ENCODE data around the gene NEK4. TPM values are rescaled to one million over a fixed set of nuclear protein-coding genes. Genes with fewer than 3 reads are reported as not detected.

Gene NEK4
- total and polyA plus RNA-seq, 2 of the 13 experiments (the other 11 are each of a cell fraction or from before 2014, with no cell fraction given): 16.5 to 38.0 TPM

DNA sequence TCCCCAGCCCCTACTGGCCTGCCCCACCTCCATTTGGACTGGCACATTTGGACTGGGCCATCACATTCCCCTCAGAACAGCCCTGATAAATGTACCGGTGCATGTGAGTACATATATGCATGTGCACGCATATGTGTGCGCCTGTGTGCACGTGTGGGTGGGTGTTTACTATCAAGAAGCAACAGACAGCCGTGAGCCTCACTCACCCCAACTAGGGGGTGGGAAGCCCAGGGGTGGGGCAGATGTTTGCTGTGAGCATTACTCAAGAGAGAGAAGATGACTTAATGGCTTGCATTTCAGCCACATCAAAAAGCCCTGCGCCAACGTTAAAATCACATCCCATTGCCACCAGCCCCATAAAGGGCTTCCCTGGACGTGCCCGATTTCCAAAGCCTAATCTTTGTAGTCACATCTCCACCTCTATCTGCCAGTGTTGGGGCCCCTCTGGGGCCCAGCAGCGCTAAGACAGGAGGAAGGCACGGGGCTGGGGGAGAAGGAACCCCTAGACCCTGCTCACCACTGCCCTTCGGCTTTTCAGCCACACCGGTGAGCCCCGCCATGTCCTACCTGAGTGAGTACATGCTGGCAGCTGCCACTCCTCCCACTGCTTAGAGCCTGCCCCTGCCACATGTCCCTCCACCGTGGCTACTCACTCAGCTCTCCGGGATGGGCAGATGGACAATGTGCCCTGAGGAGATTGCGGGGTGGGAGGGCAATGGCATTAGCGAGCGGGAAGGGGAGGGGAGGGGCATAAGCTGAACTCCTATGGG is 34.7 kb upstream of the NEK4 start:
- ATAC-seq: no peak

More for the DNA sequence above, 34.7 kb upstream of the NEK4 start:
- BruUV-seq (replicated peaks): no TSS peak
- FAIRE-seq: no peak
- intact Hi-C loops (cut with micrococcal nuclease; ENCODE audit: unreplicated experiment): no loop called here
- ChIA-PET POLR2A (interaction anchor here (0.8 to 6.8 kb wide), 5 partner anchors 11 to 31 kb away, joined by 3 to 70 read pairs (median 3); partner anchors contain the start of gene ITIH3), CTCF (ENCODE audit: low intra/inter-chr PET ratio, low total read pairs) (no interaction called here)
- H3K4me2 ChIP-seq (ENCODE audit: low read depth, low read length): no peak overlapping the region
- H3K9me3 ChIP-seq (ENCODE audit: low read length): no peaks in the 10 kb centered on the region
- in situ Hi-C loops (cut with HindIII; ENCODE audit: extremely low pct_ligation_motif_present, low pct_unique_long_range_greater_than_20kb): no loop called here
- H3K4me1 ChIP-seq (ENCODE audit: insufficient read depth, low read length): peaks cover 26% of the 10 kb centered on the region
- WGBS (ENCODE audit: low lambda C conversion rate): 94% methylated on average over 18 of the region's 19 CpGs
- H4K20me1 ChIP-seq (ENCODE audit: insufficient read depth, low read length): no peaks in the 10 kb centered on the region
- DNase-seq (ENCODE audit: low spot score): no peak
- peaks cover 21 to 48% of the 10 kb centered on the region in 2 experiments for H3K36me3 ChIP-seq (replicated peaks in 1 of 2; ENCODE audit: control insufficient read depth in 1 of 2, insufficient read depth in 2 of 2, low read length in 2 of 2)
- no peaks in the 10 kb centered on the region for H3K79me2 ChIP-seq (ENCODE audit: insufficient read depth, low read length)
- H3K27ac ChIP-seq (ENCODE audit: extremely low read length, insufficient read depth, low read length): no peak overlapping the region
- no peak overlapping the region for H3K9ac ChIP-seq (ENCODE audit: insufficient read depth, low read depth, low read length)
- no peak overlapping the region for H2AFZ ChIP-seq (ENCODE audit: low read length)
- H3K4me3 ChIP-seq (replicated peaks in 1 of 3; ENCODE audit: insufficient read depth in 1 of 3, low read depth in 2 of 3, low read length in 3 of 3): no peak overlapping the region
- TF ChIP-seq YEATS4 (CRISPR knock-in tag; IDR thresholded peaks at IDR 0.05; ENCODE audit: borderline replicate concordance) (no peak), ZNF18 (CRISPR knock-in tag; IDR thresholded peaks at IDR 0.05; ENCODE audit: insufficient replicate concordance) (no peak), ZBTB7A (CRISPR knock-in tag; IDR thresholded peaks at IDR 0.05) (no peak), ZNF337 (CRISPR knock-in tag; IDR thresholded peaks at IDR 0.05; ENCODE audit: borderline replicate concordance, low read depth) (no peak), MZF1 (CRISPR knock-in tag; IDR thresholded peaks at IDR 0.05; ENCODE audit: borderline replicate concordance) (no peak), TBL1XR1 (IDR thresholded peaks at IDR 0.05; ENCODE audit: borderline replicate concordance, low read length, partially characterized antibody) (no peak), ATF7-NPFF (CRISPR knock-in tag; IDR thresholded peaks at IDR 0.05; ENCODE audit: low read depth) (no peak), ESRRA (CRISPR knock-in tag; IDR thresholded peaks at IDR 0.05; ENCODE audit: low read depth) (no peak), HMGA1 (CRISPR knock-in tag; conservative IDR thresholded peaks at IDR 0.05) (no peak), FIP1L1 (IDR thresholded peaks at IDR 0.05; ENCODE audit: borderline replicate concordance, insufficient read depth, low read depth, low read length) (no peak), NFRKB (IDR thresholded peaks at IDR 0.05) (no peak), ZNF546 (CRISPR knock-in tag; conservative IDR thresholded peaks at IDR 0.05) (no peak), ZNF672 (CRISPR knock-in tag; IDR thresholded peaks at IDR 0.05) (no peak)
- TF ChIP-seq, protein P1, sequence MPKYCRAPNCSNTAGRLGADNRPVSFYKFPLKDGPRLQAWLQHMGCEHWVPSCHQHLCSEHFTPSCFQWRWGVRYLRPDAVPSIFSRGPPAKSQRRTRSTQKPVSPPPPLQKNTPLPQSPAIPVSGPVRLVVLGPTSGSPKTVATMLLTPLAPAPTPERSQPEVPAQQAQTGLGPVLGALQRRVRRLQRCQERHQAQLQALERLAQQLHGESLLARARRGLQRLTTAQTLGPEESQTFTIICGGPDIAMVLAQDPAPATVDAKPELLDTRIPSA (CRISPR knock-in tag; IDR thresholded peaks at IDR 0.05; ENCODE audit: borderline replicate concordance): no peak
- TF ChIP-seq, protein P2, sequence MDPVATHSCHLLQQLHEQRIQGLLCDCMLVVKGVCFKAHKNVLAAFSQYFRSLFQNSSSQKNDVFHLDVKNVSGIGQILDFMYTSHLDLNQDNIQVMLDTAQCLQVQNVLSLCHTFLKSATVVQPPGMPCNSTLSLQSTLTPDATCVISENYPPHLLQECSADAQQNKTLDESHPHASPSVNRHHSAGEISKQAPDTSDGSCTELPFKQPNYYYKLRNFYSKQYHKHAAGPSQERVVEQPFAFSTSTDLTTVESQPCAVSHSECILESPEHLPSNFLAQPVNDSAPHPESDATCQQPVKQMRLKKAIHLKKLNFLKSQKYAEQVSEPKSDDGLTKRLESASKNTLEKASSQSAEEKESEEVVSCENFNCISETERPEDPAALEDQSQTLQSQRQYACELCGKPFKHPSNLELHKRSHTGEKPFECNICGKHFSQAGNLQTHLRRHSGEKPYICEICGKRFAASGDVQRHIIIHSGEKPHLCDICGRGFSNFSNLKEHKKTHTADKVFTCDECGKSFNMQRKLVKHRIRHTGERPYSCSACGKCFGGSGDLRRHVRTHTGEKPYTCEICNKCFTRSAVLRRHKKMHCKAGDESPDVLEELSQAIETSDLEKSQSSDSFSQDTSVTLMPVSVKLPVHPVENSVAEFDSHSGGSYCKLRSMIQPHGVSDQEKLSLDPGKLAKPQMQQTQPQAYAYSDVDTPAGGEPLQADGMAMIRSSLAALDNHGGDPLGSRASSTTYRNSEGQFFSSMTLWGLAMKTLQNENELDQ (CRISPR knock-in tag; IDR thresholded peaks at IDR 0.05; ENCODE audit: borderline replicate concordance): no peak
- TF ChIP-seq, protein P3, sequence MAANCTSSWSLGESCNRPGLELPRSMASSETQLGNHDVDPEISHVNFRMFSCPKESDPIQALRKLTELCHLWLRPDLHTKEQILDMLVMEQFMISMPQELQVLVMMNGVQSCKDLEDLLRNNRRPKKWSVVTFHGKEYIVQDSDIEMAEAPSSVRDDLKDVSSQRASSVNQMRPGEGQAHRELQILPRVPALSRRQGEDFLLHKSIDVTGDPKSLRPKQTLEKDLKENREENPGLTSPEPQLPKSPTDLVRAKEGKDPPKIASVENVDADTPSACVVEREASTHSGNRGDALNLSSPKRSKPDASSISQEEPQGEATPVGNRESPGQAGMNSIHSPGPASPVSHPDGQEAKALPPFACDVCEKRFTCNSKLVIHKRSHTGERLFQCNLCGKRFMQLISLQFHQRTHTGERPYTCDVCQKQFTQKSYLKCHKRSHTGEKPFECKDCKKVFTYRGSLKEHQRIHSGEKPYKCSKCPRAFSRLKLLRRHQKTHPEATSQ (CRISPR knock-in tag; IDR thresholded peaks at IDR 0.05; ENCODE audit: borderline replicate concordance): no peak
- no peaks in the 10 kb centered on the region for H3K27me3 ChIP-seq (ENCODE audit: control insufficient read depth in 1 of 2, insufficient read depth in 2 of 2, low read length in 2 of 2)

Measured in HepG2 (cell line).